HG03097 (cell line): ENCODE results near the gene SART1.

ENCODE experiments used
- ATAC-seq: cut with Tn5 transposase; IDR thresholded peaks from one replicate; pipeline ENCODE4 v1.9.1; 2021; ENCODE audit not compliant: unreplicated experiment, low FRiP score

Gene SART1

GRCh38 chr11:65962141-65962564 lies 619 bp downstream of the SART1 start:
- ATAC-seq: no peak

GRCh38 chr11:65964906-65965305 lies 3.4 kb downstream of the SART1 start:
- no peak for ATAC-seq

GRCh38 chr11:65965986-65966762 lies 4.6 kb downstream of the SART1 start:
- no peak for ATAC-seq

- no peak for ATAC-seq
These were observed 5.9 kb downstream of the SART1 start for GRCh38 chr11:65967329-65967934.

- ATAC-seq: no peak
These were observed 7.3 kb downstream of the SART1 start for GRCh38 chr11:65968600-65969482.

GRCh38 chr11:65972116-65972515 lies 10.6 kb downstream of the SART1 start:
- ATAC-seq: no peak

- ATAC-seq: no peak
These were observed 12.0 kb downstream of the SART1 start for GRCh38 chr11:65973439-65974110.

- no peak for ATAC-seq
These were observed 14.2 kb downstream of the SART1 start for GRCh38 chr11:65975771-65976170.

GRCh38 chr11:65976216-65977176 lies 15.0 kb downstream of the SART1 start:
- no peak for ATAC-seq

GRCh38 chr11:65977621-65978390 lies 16.3 kb downstream of the SART1 start:
- no peak for ATAC-seq

- ATAC-seq: no peak
These were observed 17.1 kb downstream of the SART1 start for GRCh38 chr11:65978391-65979238.

- ATAC-seq: no peak
These were observed 17.8 kb downstream of the SART1 start for GRCh38 chr11:65979261-65979759.

GRCh38 chr11:65981101-65981740 lies 19.7 kb downstream of the SART1 start:
- ATAC-seq: no peak

GRCh38 chr11:65981972-65982823 lies 20.7 kb downstream of the SART1 start:
- no peak for ATAC-seq

- ATAC-seq: no peak
These were observed 21.5 kb downstream of the SART1 start for GRCh38 chr11:65982824-65983588.

GRCh38 chr11:65983589-65983987 lies 22.1 kb downstream of the SART1 start:
- ATAC-seq: no peak
